HG03354 (cell line): ENCODE data around the gene FXYD2.

ENCODE experiments used
- ATAC-seq: cut with Tn5 transposase; IDR thresholded peaks from one replicate; pipeline ENCODE4 v1.9.1; 2021; ENCODE audit warnings: mild to moderate bottlenecking; ENCODE audit not compliant: unreplicated experiment, poor library complexity, severe bottlenecking

Gene FXYD2

GRCh38 chr11:117808784-117809183 lies 15.8 kb downstream of the FXYD2 start:
- ATAC-seq, result no peak

DNA sequence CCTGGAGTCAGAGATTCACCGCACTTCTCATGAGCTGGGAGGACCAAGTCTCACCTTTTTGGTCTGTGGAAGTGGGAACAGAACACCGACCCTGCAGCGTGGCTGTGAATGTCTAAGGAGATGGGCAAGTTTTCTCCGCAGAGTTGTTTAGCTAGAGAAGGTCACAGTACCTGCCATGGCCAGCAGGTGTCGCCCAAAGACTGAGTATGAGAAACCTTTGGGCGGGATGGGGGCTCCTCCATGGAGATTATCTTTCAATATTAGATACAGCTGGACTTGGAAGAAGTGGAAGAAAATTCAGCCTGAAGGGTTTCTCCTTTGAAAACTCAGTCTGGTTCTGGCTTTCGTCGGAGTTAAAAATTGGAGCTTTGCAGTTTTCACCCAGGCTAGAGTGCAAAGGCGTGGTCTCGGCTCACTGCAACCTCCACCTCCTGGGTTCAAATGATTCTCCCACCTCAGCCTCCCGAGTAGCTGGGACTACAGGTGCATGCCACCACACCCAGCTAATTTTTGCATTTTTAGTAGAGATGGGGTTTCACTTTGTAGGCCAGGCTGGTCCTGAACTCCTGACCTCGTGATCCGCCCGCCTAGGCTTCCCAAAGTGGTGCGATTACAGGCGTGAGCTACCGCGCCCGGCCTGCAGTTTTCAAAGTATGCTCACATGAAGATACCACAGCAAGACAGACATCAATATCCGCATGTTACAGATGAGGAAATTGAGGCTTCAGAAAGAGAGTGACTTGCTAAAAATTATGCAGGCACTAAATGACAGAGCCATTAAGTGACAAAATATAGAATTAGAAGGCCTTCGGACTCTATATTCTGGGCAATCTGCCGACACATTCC lies 16.8 kb downstream of the FXYD2 start:
- peak; percentile 56 for ATAC-seq

GRCh38 chr11:117806846-117807245 lies 17.7 kb downstream of the FXYD2 start:
- no peak for ATAC-seq

- no peak for ATAC-seq
Observed at GRCh38 chr11:117805045-117805444, 19.5 kb downstream of the FXYD2 start.

- ATAC-seq, result no peak
Observed at GRCh38 chr11:117803896-117804295, 20.6 kb downstream of the FXYD2 start.

DNA sequence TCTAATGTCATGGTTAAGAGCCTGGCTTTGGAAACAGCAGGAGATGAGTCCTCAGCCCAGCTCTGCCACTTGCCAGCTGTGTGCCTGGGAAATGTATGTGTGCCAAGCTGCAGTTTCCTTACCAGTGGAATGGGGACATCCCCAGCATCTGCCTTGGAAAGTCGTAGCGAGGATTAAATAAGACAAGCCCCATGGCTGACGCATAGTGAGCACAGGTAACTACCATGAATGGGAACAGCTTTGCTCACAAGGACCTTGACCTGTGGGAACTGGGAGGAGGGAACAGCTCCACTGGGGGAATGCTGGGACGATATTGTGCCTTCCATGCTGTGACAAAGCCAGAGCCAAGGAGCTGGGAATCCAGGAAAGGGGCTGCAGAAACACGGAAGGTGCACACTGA lies 24.9 kb downstream of the FXYD2 start:
- no peak for ATAC-seq

- ATAC-seq, result no peak
Observed at GRCh38 chr11:117796872-117797529, 27.5 kb downstream of the FXYD2 start, which contains the start of gene DSCAML1. DSCAML1 (minus strand) TSS chr11:117797216; CDS start chr11:117797079, 137 bp downstream.

GRCh38 chr11:117796456-117796871 lies 28.1 kb downstream of the FXYD2 start:
- no peak for ATAC-seq

GRCh38 chr11:117795638-117796455 lies 28.7 kb downstream of the FXYD2 start:
- ATAC-seq, result no peak

DNA sequence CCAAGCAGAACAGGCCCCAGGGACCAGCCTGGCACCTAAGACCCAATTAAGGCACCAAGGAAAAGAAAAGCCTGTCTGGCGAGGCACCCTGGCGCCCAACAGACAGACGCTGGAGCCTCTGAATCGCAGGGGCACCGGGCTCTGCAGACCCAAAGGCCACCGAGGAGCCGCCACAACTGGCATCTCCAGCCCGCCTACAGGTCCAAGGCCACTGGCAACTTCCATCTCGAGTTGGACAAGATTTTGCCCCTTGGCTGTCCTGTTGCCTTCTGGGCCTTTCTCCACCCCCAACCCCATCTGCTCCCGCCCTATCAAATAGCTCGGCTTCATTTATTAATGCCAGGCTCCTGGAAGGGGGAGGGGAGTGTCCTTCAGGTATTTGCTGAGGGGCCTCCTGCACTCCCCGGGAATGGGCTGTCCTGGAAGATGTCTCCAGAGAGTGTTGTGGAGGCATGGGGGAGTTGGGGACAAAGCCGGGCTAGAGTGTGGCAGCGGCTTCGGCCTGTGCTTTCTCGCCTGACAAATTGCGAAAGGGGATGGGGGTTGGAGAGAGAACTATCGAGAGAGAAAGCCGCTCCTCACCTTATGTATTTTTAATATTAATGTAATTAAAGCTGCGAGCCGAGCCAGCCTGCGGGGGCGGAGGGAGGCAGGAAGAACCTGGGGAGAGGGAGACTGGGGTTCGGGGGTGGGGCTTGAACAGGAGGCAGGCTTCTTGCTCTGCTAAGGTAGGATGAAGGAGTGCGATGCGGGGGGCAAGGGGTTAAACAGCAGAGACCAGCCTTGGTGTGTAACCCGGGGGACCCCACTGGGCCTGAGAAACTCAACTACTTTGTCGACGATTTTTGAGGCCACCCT lies 29.5 kb downstream of the FXYD2 start:
- no peak for ATAC-seq

DNA sequence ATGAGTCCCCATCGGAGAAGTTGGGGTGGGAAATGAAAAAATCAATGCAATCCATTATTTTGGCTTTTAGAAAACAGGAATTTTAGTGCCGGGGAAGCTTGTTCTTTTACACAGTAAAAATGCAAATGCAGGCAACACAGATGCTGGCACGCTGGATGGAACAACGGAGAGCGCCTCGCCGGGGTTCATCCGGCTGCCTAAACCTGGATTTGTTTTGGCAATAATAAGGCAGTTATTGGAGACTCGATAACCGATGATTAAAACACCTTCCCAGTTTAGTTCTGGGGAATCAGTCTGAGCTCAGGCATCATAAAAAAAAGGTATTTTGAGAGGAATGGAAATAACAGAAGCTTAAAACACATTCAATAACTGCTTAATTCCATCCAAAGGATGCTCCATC lies 30.4 kb downstream of the FXYD2 start:
- no peak for ATAC-seq

- no peak for ATAC-seq
Observed at GRCh38 chr11:117793583-117793982, 31.0 kb downstream of the FXYD2 start.

DNA sequence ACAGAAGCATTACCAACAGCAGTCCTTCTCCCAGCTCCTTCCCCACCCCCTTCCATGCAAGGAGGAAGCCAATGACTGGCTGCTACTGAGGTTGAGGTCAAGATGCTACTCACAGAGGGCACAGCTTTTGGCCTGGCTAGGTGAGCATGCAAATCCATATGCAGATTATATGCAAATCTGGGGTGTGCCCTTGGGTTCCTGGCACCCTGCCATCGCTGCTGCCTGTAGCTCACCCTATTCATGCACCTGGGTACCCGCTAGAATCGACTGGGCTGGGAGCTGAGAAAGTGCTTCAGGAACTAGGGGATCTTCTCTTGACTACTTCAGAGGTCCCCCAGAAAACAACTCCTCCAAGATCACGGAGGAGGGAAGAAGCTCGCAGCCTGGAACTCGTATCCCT lies 31.6 kb downstream of the FXYD2 start:
- ATAC-seq, result no peak

DNA sequence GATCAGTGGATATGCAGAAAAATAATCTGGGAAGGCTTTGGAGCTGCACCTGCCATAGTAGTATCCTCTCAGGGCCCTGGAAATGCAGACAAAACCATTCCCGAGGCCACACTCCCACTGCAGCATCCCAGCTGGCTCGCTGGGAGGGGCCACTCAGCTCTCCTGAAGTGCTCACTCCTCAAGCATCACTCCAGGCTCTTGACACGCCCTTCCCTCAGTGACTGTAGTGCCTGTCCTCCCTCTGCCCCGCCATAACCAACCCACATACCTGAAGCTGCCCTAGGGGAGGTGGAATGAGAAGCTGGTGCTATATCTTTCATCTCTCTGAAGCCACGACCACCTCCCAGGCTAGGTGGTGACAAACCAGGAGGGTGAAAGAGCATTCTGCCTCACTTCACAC lies 32.3 kb downstream of the FXYD2 start:
- ATAC-seq, result no peak

DNA sequence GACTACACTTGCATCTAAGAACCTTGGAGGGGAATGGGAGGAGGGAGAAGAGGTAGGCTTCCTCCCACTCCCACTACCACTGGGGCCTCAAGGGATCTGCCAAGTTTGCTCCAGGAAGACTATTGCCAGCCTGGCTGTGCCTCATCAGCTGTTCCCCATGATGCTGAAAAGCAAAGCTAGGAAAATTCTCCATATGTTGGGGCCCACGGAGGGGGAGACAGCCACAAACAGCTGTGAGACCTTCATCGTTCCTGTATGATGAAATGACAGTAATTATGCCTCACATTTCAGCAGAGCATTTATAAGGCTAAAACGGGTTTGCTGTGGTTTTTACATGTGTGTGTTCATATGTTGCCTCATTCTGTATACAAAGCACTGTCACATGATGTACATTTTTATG lies 34.3 kb downstream of the FXYD2 start:
- ATAC-seq, result no peak

DNA sequence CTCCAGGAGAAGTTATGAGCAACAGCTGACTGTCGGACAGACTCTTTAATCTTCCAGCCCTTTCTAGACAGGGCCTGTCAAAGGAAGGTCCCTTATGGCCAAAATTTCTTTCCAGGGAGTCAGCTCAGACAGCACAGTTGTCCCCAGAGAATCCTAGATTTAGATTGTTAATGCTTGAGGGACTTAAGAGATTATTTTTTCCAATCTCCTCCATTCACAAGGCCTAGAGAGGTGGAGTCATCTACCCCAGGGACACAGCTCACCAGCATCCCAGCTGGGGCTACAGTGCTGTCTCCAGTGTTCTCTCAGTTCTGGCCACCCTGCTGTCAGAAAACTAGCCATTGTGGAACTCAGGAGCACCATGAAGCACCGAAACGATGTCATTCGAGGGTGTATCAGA lies 35.3 kb downstream of the FXYD2 start:
- no peak for ATAC-seq

DNA sequence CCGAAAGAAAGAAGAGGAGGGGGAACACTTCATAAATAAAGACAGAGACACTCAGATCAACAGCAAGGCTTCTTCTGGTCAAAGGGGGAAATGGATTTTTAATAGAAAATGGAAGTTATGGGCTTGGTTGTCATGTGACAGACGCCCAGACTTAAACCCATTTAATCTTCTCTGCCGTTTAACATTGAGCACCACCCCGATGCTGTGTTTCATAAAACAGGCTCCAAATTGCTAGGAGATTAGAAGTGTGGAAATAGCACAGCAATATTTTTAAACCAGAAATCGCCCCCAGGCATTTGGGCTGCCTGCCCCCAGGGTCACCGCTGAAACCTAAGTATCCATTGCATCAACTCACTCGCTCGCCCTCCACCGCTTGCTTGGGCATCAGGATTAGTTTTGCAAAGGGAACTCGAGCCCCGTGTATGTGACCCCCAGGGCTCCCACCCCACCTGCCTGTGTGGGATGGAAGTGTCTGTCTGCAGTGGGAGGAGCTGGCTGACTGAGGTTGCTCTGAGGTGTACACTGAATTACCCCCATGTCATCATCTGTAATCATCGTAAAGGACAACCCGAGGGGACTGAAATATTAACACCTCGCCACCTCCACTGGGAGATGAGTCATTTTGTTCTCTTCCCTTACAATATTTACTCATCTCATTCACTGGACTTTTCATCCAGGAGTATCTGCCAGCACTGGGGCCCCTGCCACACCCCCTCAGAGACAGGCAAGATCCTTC lies 38.2 kb downstream of the FXYD2 start:
- ATAC-seq, result no peak

DNA sequence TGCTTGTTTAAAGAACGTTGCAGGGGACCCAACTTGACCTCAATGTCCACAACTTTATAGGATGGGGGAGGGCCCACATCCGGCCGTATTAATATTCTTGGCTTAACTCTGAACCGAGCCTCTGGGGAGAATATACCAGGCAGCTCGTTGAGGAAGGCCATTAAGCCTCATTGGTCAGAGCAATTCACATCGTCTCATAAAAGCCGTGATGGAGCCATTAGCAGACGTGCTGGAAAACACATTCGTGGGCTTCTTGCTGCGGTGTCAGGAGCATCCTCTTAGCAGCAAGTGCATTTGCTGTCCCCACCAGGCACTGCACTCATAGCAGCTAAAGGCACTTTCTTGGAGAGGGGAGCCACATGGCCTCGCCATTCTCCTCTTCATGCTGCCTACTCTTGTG lies 42.4 kb downstream of the FXYD2 start:
- no peak for ATAC-seq

DNA sequence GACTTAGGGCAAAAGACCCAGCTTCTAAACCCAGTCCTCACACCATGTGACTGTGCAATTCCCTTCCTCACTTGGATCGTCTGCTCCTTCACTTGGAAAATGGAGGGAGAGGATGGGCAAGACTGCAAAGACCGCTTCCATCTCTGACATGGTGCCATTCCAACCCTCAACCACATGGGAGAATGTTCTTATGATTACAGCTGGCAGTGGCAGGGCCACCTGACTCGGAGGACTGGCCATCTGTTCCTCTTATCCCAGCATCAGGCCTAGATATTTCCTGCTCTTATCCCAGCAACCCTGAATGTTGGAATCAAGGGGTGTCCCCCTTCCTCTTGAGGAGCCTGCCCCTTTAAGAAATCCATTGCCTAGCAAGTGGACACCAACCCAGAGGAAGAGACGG lies 42.9 kb downstream of the FXYD2 start:
- ATAC-seq, result no peak
